ENCODE results near the gene MRAP2. TPM values are rescaled to one million over a fixed set of nuclear protein-coding genes. Genes with fewer than 3 reads are reported as not detected.
"Not testable (repeated sequence)": the region's sequence is repeated elsewhere in the genome, so short reads cannot be mapped to it uniquely, and the experiment has no call there.

MRAP2 gene
- total RNA-seq, 4 donors from 2014 or later = 1.9 to 10.9 (median 2.1) TPM; not detected in 1

GRCh38 chr6:84089552-84089951 lies 56.0 kb downstream of the MRAP2 start:
- Histone ChIP-seq H3K4me3 (no peak overlapping the region), H3K9me3 (no peaks in the 10 kb centered on the region), H3K27ac (no peak overlapping the region), H3K4me1 (no peaks in the 10 kb centered on the region), H3K27me3 (no peaks in the 10 kb centered on the region), H3K36me3 (no peaks in the 10 kb centered on the region)
- DNase-seq = no peak
- intact Hi-C loops (cut with DNase I; ENCODE audit: low total_unique reads) = no loop called here
- no peak for TF ChIP-seq POLR2A (IDR thresholded peaks at IDR 0.05)
- TF ChIP-seq CTCF (IDR thresholded peaks at IDR 0.05) = no peak

GRCh38 chr6:84093441-84094435 lies 60.2 kb downstream of the MRAP2 start:
- Histone ChIP-seq H3K36me3 (no peaks in the 10 kb centered on the region), H3K4me1 (no peaks in the 10 kb centered on the region), H3K9me3 (no peaks in the 10 kb centered on the region), H3K27me3 (no peaks in the 10 kb centered on the region), H3K27ac (no peak overlapping the region), H3K4me3 (no peak overlapping the region)
- TF ChIP-seq POLR2A (IDR thresholded peaks at IDR 0.05) (no peak), CTCF (IDR thresholded peaks at IDR 0.05) (no peak)
- intact Hi-C loops (cut with DNase I; ENCODE audit: low total_unique reads) = no loop called here
- no peak for DNase-seq

GRCh38 chr6:84095156-84095555 lies 61.6 kb downstream of the MRAP2 start:
- H3K4me3 ChIP-seq = no peak overlapping the region
- DNase-seq = no peak
- H3K36me3 ChIP-seq = no peaks in the 10 kb centered on the region
- H3K4me1 ChIP-seq = no peaks in the 10 kb centered on the region
- no peaks in the 10 kb centered on the region for H3K9me3 ChIP-seq
- intact Hi-C loops (cut with DNase I; ENCODE audit: low total_unique reads) = no loop called here
- no peak overlapping the region for H3K27ac ChIP-seq
- TF ChIP-seq CTCF (IDR thresholded peaks at IDR 0.05) (no peak), POLR2A (IDR thresholded peaks at IDR 0.05) (no peak)
- H3K27me3 ChIP-seq = no peaks in the 10 kb centered on the region

GRCh38 chr6:84103029-84103428 lies 69.5 kb downstream of the MRAP2 start:
- H3K4me3 ChIP-seq = no peak overlapping the region
- no peak overlapping the region for H3K27ac ChIP-seq
- H3K9me3 ChIP-seq = no peaks in the 10 kb centered on the region
- TF ChIP-seq POLR2A (IDR thresholded peaks at IDR 0.05) (no peak), CTCF (IDR thresholded peaks at IDR 0.05) (no peak)
- no peaks in the 10 kb centered on the region for H3K4me1 ChIP-seq
- intact Hi-C loops (cut with DNase I; ENCODE audit: low total_unique reads) = no loop called here
- no peak for DNase-seq
- no peaks in the 10 kb centered on the region for H3K36me3 ChIP-seq
- H3K27me3 ChIP-seq = no peaks in the 10 kb centered on the region

- H3K9me3 ChIP-seq; H3K4me1 ChIP-seq; H3K36me3 ChIP-seq; DNase-seq; H3K27ac ChIP-seq; H3K4me3 ChIP-seq; intact Hi-C loops (cut with DNase I; ENCODE audit: low total_unique reads); H3K27me3 ChIP-seq: not testable (repeated sequence)
These were observed 71.8 kb downstream of the MRAP2 start for GRCh38 chr6:84105215-84105924.

Measured in uterus (tissue), 4 donors.